Activated naive CD4-positive, alpha-beta T cell treated with anti-CD3 and anti-CD28 coated beads for 36 hours (primary cell): ENCODE data around the gene SMIM24. TPM values are rescaled to one million over a fixed set of nuclear protein-coding genes. Genes with fewer than 3 reads are reported as not detected.

Experiments
- CTCF ChIA-PET: fragments of 350-600 bp; sonication (Branson Sonifier 250); formaldehyde crosslinking; loops from one replicate; lab custom pipeline; 2021; ENCODE audit warnings: antibody characterized with exemption; lab: Charles Lee
- DNase-seq: peaks from one replicate; pipeline ENCODE4 v3.0.0-alpha.2; 2020
- H3K27ac Mint-ChIP-seq: one replicate; pipeline ENCODE4 v1.8.0; 2021; ENCODE audit warnings: mild to moderate bottlenecking, mixed read lengths
- H3K27me3 Mint-ChIP-seq: one replicate; pipeline ENCODE4 v1.8.0; 2021; ENCODE audit warnings: low read depth, mixed read lengths
- H3K36me3 Mint-ChIP-seq: one replicate; pipeline ENCODE4 v1.8.0; 2021; ENCODE audit warnings: low read depth, mixed read lengths
- H3K4me1 Mint-ChIP-seq: one replicate; pipeline ENCODE4 v1.8.0; 2021; ENCODE audit warnings: low read depth, mixed read lengths
- H3K4me3 Mint-ChIP-seq: one replicate; pipeline ENCODE4 v1.8.0; 2021; ENCODE audit warnings: mild to moderate bottlenecking, moderate library complexity, mixed read lengths
- H3K9me3 Mint-ChIP-seq: one replicate; pipeline ENCODE4 v1.8.0; 2021; ENCODE audit warnings: mixed read lengths
- intact Hi-C: fragments of 100-400 bp; cut with micrococcal nuclease; formaldehyde crosslinking; loops from one replicate; pipeline ENCODE4 v1.15.1; 2023
- total RNA-seq, 2 experiments: library from RNA; stranded (reverse); gene quantifications; one replicate each; pipeline ENCODE4 v1.2.3, GENCODE V29; 2021

Gene SMIM24
- total RNA-seq, 2 experiments from 2014 or later = 0.41 TPM; not detected in 1

GRCh38 chr19:3492131-3492839 lies 12.0 kb upstream of the SMIM24 start:
- intact Hi-C loops = no loop called here
- no peak overlapping the region for H3K4me3 Mint-ChIP-seq
- no peak overlapping the region for H3K27ac Mint-ChIP-seq
- no peaks in the 10 kb centered on the region for H3K27me3 Mint-ChIP-seq
- H3K9me3 Mint-ChIP-seq = no peaks in the 10 kb centered on the region
- DNase-seq = no peak
- H3K36me3 Mint-ChIP-seq = peaks cover 28% of the 10 kb centered on the region
- H3K4me1 Mint-ChIP-seq = peaks cover 15% of the 10 kb centered on the region
- CTCF ChIA-PET = interaction anchor here (1.2 kb wide), 1 partner anchor 20 kb away, joined by 4 read pairs; no protein-coding TSS in a partner anchor

DNA sequence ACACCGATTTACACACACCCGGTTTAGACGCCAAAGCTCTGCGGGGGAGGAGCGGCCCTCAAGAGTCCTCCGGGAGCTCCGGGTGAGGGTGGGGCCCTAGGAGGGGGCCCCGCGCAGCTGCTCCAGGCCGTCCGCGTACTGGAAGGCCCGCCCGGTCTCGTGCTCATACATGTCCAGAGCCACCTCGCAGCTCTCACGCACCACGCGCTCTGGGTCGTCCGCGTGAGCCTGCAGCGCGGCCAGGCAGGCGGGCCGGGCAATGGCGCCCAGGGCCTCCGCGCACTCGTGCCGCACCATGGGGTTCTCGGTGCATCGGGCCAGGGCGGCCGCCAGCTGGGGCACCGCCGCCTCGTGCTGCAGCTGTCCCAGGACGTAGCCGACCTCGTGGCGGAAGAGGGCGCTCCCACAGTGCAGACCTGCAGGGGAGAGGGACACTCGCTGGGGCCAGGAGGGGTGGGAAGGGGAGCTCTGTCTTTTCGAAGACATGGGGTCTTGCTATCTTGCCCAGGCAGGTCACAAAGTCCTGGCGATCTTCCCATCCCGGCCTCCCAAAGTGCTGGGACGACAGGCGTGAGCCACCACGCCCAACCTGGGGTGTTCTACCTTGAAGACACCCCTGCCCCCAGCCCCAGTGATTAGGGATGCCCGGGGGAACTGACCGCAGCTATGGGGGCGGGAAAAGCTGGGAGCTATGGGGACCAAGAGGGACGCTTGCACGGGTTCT lies 11.2 kb upstream of the SMIM24 start:
- no peaks in the 10 kb centered on the region for H3K27me3 Mint-ChIP-seq
- no peak overlapping the region for H3K27ac Mint-ChIP-seq
- CTCF ChIA-PET = interaction anchor here (0.6 kb wide), 1 partner anchor 51 kb away, joined by 3 read pairs; no protein-coding TSS in a partner anchor
- DNase-seq = no peak
- H3K4me1 Mint-ChIP-seq = peaks cover 12% of the 10 kb centered on the region
- H3K36me3 Mint-ChIP-seq = peaks cover 23% of the 10 kb centered on the region
- H3K4me3 Mint-ChIP-seq = no peak overlapping the region
- H3K9me3 Mint-ChIP-seq = no peaks in the 10 kb centered on the region
- intact Hi-C loops = no loop called here

- no peak for DNase-seq
- Mint-ChIP-seq H3K36me3 (no peaks in the 10 kb centered on the region), H3K27me3 (no peaks in the 10 kb centered on the region), H3K9me3 (no peaks in the 10 kb centered on the region), H3K27ac (no peak within 1 kb of the TSS), H3K4me3 (no peak within 1 kb of the TSS), H3K4me1 (peaks cover 5% of the 10 kb centered on the region)
- CTCF ChIA-PET = interaction anchor here (0.6 to 3.6 kb wide), 5 partner anchors 10 to 178 kb away, joined by 3 to 23 read pairs (median 17); no protein-coding TSS in a partner anchor
- intact Hi-C loops = no loop called here
Measured at GRCh38 chr19:3483226-3483628, 2.9 kb upstream of the SMIM24 start, which contains the start of gene SMIM44. Gene SMIM44, minus strand, starts transcription at chr19:3483441. Its CDS starts 38 bp downstream, at chr19:3483403.

- Mint-ChIP-seq H3K4me3 (no peak overlapping the region), H3K9me3 (no peaks in the 10 kb centered on the region), H3K27ac (no peak overlapping the region), H3K4me1 (peaks cover 9% of the 10 kb centered on the region), H3K36me3 (no peaks in the 10 kb centered on the region), H3K27me3 (no peaks in the 10 kb centered on the region)
- intact Hi-C loops = no loop called here
- DNase-seq = no peak
- CTCF ChIA-PET = interaction anchor here (1.0 to 3.3 kb wide), 4 partner anchors 10 to 177 kb away, joined by 3 to 23 read pairs (median 4); no protein-coding TSS in a partner anchor
Measured at GRCh38 chr19:3482507-3483225, 2.3 kb upstream of the SMIM24 start.

- H3K9me3 Mint-ChIP-seq = no peaks in the 10 kb centered on the region
- peaks cover 9% of the 10 kb centered on the region for H3K4me1 Mint-ChIP-seq
- H3K4me3 Mint-ChIP-seq = no peak overlapping the region
- no peak overlapping the region for H3K27ac Mint-ChIP-seq
- CTCF ChIA-PET = interaction anchor here (0.6 to 2.0 kb wide), 3 partner anchors 9 to 179 kb away, joined by 3 to 6 read pairs (median 3); no protein-coding TSS in a partner anchor
- intact Hi-C loops = no loop called here
- H3K27me3 Mint-ChIP-seq = no peaks in the 10 kb centered on the region
- H3K36me3 Mint-ChIP-seq = no peaks in the 10 kb centered on the region
- DNase-seq = no peak
Measured at GRCh38 chr19:3481241-3482090, 1.1 kb upstream of the SMIM24 start.

DNA sequence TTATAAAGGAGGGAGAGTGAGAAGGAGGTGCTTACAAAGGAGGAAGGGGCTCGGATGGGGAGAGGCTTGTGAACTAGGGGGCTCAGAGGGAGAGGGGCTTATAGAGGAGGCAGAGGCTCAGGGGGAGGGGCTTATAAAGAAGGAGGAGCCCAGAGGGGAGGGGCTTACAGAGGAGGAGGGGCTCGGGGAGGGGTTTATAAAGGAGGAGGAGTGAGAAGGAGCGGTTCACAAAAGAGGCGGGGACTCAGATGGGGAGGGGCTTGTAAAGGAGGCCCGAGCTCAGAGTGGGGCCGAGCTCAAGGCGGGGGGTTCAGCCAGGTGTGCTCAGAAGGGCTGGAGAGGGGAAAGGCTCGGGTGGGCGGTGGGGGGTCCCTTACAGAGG lies 500 bp downstream of the SMIM24 start:
- no peak overlapping the region for H3K27ac Mint-ChIP-seq
- intact Hi-C loops = no loop called here
- no peaks in the 10 kb centered on the region for H3K9me3 Mint-ChIP-seq
- CTCF ChIA-PET = interaction anchor here (0.8 to 1.6 kb wide), 5 partner anchors 15 to 175 kb away, joined by 3 to 9 read pairs (median 5); no protein-coding TSS in a partner anchor
- no peaks in the 10 kb centered on the region for H3K27me3 Mint-ChIP-seq
- peaks cover 9% of the 10 kb centered on the region for H3K4me1 Mint-ChIP-seq
- peak; percentile 41 for DNase-seq
- H3K4me3 Mint-ChIP-seq = no peak overlapping the region
- no peaks in the 10 kb centered on the region for H3K36me3 Mint-ChIP-seq

DNA sequence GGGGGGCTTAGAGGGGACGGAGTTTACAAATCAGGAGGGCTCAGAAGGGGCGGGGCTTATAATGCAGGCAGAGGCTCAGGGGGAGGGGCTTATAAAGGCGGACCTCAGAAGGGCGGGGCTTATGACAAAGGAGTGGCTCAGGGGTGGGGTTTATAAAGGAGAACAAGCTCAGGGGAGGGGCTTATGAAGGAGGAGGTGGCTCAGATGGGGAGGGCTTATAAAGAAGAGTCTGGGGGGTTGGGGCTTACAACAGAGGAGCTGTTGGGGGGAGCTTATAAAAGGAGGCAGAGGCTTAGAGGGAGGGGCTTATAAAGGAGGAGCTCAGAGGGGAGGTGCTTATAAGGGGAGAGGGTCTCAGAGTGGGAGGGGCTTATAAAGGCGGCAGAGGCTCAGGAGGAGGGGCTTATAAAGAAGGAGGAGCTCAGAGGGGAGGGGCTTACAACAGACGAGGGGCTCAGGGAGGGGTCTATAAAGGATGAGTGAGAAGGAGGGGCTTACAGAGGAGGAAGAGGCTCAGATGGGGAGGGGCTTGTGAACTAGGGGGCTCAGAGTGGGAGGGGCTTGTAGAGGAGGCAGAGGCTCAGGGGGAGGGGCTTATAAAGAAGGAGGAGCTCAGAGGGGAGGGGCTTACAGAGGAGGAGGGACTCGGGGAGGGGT lies 1.0 kb downstream of the SMIM24 start:
- Mint-ChIP-seq H3K4me1 (peaks cover 9% of the 10 kb centered on the region), H3K27ac (no peak overlapping the region), H3K9me3 (no peaks in the 10 kb centered on the region), H3K4me3 (no peak overlapping the region), H3K36me3 (no peaks in the 10 kb centered on the region), H3K27me3 (no peaks in the 10 kb centered on the region)
- DNase-seq = peak; percentile 47
- intact Hi-C loops = no loop called here
- CTCF ChIA-PET = interaction anchor here (0.8 to 1.6 kb wide), 7 partner anchors 9 to 175 kb away, joined by 3 to 9 read pairs (median 3); no protein-coding TSS in a partner anchor

DNA sequence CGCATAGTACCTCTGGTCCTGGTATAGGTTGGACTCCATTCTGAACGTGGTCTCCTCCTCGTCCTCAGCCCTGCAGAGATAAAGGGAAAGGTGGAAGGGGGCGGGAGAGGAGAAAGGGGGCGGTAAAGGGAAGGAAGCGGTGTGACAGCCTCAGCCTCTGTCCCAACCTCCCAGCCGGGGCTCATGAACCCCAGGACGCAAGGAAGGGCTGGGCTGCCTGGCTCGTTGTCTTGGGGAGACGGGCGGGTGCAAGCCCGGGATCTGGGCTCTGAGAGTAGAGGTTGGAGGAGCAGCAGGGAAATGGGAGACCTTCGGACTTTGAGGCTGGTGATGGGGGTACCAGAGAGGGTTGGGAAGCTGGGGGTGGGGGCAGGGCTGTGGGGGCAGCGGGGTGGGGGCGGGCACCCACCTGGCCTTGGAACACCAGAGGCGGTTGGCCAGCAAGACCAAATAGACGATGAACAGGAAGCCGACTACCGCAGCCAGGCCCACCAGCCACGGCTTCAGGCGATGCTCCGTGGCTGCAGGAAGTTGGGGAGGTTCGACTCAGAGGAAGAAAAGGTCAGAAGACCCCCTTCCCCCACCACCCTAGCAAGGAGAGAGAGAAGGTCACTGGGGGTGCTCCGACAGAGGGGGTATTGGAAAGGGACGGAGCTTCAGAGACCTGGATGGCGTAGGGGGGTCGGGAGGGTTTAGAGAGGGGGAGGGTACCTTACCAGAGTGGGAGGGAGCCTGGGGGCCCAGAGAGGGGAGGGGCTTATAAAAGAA lies 1.7 kb downstream of the SMIM24 start:
- Mint-ChIP-seq H3K27ac (no peak overlapping the region), H3K4me1 (peaks cover 9% of the 10 kb centered on the region), H3K27me3 (no peaks in the 10 kb centered on the region), H3K4me3 (peak overlapping the region; percentile 33), H3K36me3 (no peaks in the 10 kb centered on the region), H3K9me3 (no peaks in the 10 kb centered on the region)
- no peak for DNase-seq
- intact Hi-C loops = no loop called here
- CTCF ChIA-PET = interaction anchor here (0.8 to 1.6 kb wide), 7 partner anchors 9 to 174 kb away, joined by 3 to 9 read pairs (median 3); no protein-coding TSS in a partner anchor

- no peak overlapping the region for H3K27ac Mint-ChIP-seq
- no peak overlapping the region for H3K4me3 Mint-ChIP-seq
- intact Hi-C loops = no loop called here
- no peaks in the 10 kb centered on the region for H3K27me3 Mint-ChIP-seq
- no peaks in the 10 kb centered on the region for H3K9me3 Mint-ChIP-seq
- H3K36me3 Mint-ChIP-seq = no peaks in the 10 kb centered on the region
- H3K4me1 Mint-ChIP-seq = peaks cover 9% of the 10 kb centered on the region
- CTCF ChIA-PET = interaction anchor here (1.2 kb wide), 1 partner anchor 46 kb away, joined by 3 read pairs; no protein-coding TSS in a partner anchor
- no peak for DNase-seq
Measured at GRCh38 chr19:3477951-3478350, 2.4 kb downstream of the SMIM24 start.

- peaks cover 9% of the 10 kb centered on the region for H3K4me1 Mint-ChIP-seq
- no peaks in the 10 kb centered on the region for H3K27me3 Mint-ChIP-seq
- H3K36me3 Mint-ChIP-seq = no peaks in the 10 kb centered on the region
- H3K4me3 Mint-ChIP-seq = no peak overlapping the region
- DNase-seq = no peak
- CTCF ChIA-PET = no interaction called here
- intact Hi-C loops = no loop called here
- H3K9me3 Mint-ChIP-seq = no peaks in the 10 kb centered on the region
- H3K27ac Mint-ChIP-seq = no peak overlapping the region
Measured at GRCh38 chr19:3477506-3477905, 2.8 kb downstream of the SMIM24 start.
